DMS114 treated with DMSO at 0.1 percent for 48 hours (cell line): Measurements from ENCODE around the gene PTPN14.
A peak's percentile ranks its signal among the peaks of the same experiment; 100 is the strongest.
"Not testable (repeated sequence)": the region's sequence is repeated elsewhere in the genome, so short reads cannot be mapped to it uniquely, and the experiment has no call there.

ENCODE experiments used
- DNase-seq: peaks from one replicate; lab custom pipeline; 2025; ENCODE audit not compliant: unreplicated experiment; lab: John Stamatoyannopoulos, UW

PTPN14 gene

GRCh38 chr1:214551436-214552173, at the start of gene PTPN14:
PTPN14 (minus strand) TSS chr1:214551602; CDS start chr1:214464803, 86,799 bp downstream.
- peak; percentile 87 for DNase-seq

- no peak for DNase-seq
Measured at GRCh38 chr1:214593158-214593557, 41.8 kb upstream of the PTPN14 start.

- not testable (repeated sequence) for DNase-seq
Measured at GRCh38 chr1:214591918-214592317, 40.5 kb upstream of the PTPN14 start.

GRCh38 chr1:214590696-214591095, 39.3 kb upstream of the PTPN14 start:
- no peak for DNase-seq

- DNase-seq, result no peak
Measured at GRCh38 chr1:214588963-214589597, 37.7 kb upstream of the PTPN14 start.

- DNase-seq, result no peak
Measured at GRCh38 chr1:214587165-214587564, 35.8 kb upstream of the PTPN14 start.

GRCh38 chr1:214586621-214587020, 35.2 kb upstream of the PTPN14 start:
- no peak for DNase-seq

- peak; percentile 58 for DNase-seq
Measured at GRCh38 chr1:214584805-214585766, 33.7 kb upstream of the PTPN14 start.

- DNase-seq, result no peak
Measured at GRCh38 chr1:214583824-214584554, 32.6 kb upstream of the PTPN14 start.

- DNase-seq, result no peak
Measured at GRCh38 chr1:214583113-214583512, 31.7 kb upstream of the PTPN14 start.

- no peak for DNase-seq
Measured at GRCh38 chr1:214582289-214582891, 31.0 kb upstream of the PTPN14 start.

GRCh38 chr1:214581785-214582184, 30.4 kb upstream of the PTPN14 start:
- DNase-seq, result no peak

- DNase-seq, result no peak
Measured at GRCh38 chr1:214579183-214579582, 27.8 kb upstream of the PTPN14 start.

GRCh38 chr1:214576120-214576519, 24.7 kb upstream of the PTPN14 start:
- not testable (repeated sequence) for DNase-seq

- no peak for DNase-seq
Measured at GRCh38 chr1:214574598-214575411, 23.4 kb upstream of the PTPN14 start.

GRCh38 chr1:214573386-214574318, 22.2 kb upstream of the PTPN14 start:
- no peak for DNase-seq

GRCh38 chr1:214571281-214571680, 19.9 kb upstream of the PTPN14 start:
- no peak for DNase-seq

- DNase-seq, result no peak
Measured at GRCh38 chr1:214570442-214570841, 19.0 kb upstream of the PTPN14 start.
